Activated CD4-positive, alpha-beta T cell treated with anti-CD3 and anti-CD28 coated beads, Interleukin-10, Interleukin-2, amounts not matched to agents 100 ng/mL and 50 ng/mL, durations not matched to agents 16 hours and 8 hours (primary cell): ENCODE measurements around the gene STX7.
"Not testable (repeated sequence)": the region's sequence is repeated elsewhere in the genome, so short reads cannot be mapped to it uniquely, and the experiment has no call there.

Source experiments
- DNase-seq: peaks from one replicate; pipeline ENCODE4 v3.0.0-alpha.2; 2020

The STX7 gene, protein sequence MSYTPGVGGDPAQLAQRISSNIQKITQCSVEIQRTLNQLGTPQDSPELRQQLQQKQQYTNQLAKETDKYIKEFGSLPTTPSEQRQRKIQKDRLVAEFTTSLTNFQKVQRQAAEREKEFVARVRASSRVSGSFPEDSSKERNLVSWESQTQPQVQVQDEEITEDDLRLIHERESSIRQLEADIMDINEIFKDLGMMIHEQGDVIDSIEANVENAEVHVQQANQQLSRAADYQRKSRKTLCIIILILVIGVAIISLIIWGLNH

GRCh38 chr6:132512638-132513632 lies at the start of gene STX7:
STX7 (minus strand) TSS chr6:132513116; CDS start chr6:132503530, 9,586 bp downstream.
- DNase-seq, result peak; percentile 93

- not testable (repeated sequence) for DNase-seq
Observed at GRCh38 chr6:132560087-132560486, 47.2 kb upstream of the STX7 start.

DNA sequence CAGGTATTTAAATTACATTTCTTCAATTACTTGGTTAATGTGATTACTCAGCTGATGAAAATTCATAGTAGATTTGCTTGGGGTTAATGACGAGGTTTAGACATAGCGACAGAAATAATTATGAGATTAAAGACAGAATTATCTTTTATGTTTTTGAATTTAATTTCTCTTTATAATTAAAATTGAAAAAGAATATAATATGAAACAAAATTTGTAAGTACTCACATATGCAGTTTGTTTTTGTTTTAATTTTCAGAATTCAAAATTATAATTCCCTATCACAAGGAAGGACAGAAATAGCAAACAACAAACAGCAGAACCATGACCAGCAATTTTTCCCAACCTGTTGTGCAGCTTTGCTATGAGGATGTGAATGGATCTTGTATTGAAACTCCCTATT lies 39.5 kb upstream of the STX7 start, which contains the start of gene TAAR8:
TSS of gene TAAR8 (plus strand) at position 301 of the 400 bp plus-strand sequence. CDS start at position 322, 21 bp downstream.
- DNase-seq, result no peak

DNA sequence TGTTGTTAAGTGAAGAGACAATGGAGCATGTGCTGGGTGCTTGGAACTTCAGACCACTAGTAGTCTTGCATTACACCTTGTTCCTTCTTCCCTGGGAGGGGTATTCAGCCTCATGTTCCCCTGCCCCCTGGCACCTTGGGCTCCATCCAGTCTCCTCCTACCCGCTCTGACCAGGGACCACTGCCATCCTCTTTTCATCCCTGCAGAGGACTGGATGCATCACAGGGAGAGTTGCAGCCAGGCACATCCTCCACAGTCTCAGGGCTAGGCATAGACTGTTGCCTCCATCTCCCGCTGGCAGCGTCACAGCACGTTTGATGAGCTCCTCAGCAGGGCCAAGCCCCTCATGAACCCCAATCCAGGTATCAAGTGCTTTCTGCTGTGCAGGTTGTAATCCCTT lies 38.3 kb upstream of the STX7 start:
- no peak for DNase-seq

DNA sequence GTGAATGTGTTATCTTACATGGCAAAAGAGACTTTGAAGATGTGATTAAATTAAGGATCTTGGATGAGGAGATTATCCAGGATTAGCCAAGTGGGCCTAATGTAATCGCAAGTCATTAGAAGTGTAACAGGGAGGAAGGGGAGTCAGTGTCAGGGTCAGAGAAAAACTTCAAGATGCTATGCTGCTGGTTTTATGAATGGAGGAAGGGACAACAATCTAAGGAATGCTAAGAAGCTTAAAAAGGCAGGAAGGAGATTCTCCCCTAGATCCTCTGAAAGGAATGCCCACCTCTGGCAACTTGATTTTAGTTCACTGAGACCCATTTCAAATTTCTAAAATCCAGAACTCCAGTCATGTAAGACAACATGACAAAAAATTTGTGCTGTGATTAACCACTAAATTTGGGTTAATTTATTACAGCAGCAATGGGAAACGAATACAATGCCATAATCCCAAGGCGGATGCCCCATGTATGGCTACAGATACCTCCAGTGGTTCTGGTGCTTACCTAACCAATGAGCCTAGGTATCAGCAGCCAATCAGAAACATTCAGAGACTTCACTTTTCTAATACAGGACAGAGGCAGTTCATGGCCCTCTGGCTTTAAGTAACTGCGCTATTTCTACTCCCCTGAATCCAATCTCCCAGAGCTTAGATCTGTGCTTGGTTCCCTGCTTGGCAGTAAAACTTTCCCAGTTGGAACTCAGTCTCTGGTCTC lies 36.0 kb upstream of the STX7 start:
- no peak for DNase-seq

- DNase-seq, result no peak
Observed at GRCh38 chr6:132544826-132545225, 31.9 kb upstream of the STX7 start.

DNA sequence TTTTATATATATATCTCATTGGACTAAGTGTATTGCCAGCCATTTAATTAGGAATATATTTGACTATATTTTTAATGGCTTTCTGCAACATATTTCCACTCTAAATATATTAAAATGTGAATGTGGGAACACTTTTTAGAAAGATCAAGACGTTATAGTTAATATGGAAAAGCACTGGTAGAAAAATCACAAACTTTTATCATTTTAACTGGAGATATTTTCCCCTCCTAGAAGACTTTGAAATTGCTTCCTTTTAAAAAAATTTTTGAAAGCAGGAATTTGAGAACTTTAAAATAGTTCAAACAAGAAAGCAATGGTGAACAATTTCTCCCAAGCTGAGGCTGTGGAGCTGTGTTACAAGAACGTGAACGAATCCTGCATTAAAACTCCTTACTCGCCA lies 25.1 kb upstream of the STX7 start, which contains the start of gene TAAR9:
TSS of gene TAAR9 (plus strand) at position 301 of the 400 bp plus-strand sequence. CDS start at position 314, 13 bp downstream.
- DNase-seq, result no peak

DNA sequence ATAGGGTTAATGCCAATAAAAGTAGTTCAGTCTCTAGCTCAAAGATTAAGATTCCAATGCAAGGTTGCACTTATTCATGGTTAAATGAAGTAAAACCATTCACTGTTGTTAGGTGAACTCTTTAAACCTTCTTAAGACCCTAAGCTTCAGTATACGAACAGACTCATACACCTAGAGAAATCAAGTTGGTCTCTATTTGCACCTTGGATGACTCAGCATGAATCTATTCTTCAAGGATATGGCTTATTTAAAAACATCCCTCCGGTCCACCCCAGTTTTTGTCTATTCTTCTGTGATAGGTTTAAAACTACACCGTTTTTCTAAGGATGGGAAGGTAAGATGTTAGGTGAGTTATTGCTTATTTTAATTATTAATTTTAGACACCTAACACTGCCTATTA lies 24.2 kb upstream of the STX7 start:
- no peak for DNase-seq

GRCh38 chr6:132534546-132534945 lies 21.6 kb upstream of the STX7 start:
- not testable (repeated sequence) for DNase-seq

GRCh38 chr6:132530293-132530974 lies 17.5 kb upstream of the STX7 start:
- peak; percentile 74 for DNase-seq

DNA sequence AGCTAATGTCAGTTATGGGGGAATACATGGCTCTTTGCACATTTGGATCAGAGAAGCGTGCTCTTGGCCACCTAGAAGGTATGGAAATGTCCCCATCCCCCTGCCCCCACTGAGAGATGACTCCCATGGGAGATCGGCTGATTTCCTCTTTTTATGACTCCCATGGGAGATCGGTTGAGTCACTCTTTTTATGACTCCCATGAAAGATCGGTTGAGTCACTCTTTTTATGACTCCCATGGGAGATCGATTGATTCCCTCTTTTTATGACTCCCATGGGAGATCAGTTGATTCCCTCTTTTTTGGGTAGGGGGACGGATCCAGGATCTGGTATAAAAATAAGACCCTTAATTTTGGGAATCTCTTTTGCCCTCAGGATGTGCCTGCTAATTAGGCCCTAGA lies 14.9 kb upstream of the STX7 start:
- DNase-seq, result no peak

GRCh38 chr6:132526461-132526860 lies 13.5 kb upstream of the STX7 start:
- no peak for DNase-seq

DNA sequence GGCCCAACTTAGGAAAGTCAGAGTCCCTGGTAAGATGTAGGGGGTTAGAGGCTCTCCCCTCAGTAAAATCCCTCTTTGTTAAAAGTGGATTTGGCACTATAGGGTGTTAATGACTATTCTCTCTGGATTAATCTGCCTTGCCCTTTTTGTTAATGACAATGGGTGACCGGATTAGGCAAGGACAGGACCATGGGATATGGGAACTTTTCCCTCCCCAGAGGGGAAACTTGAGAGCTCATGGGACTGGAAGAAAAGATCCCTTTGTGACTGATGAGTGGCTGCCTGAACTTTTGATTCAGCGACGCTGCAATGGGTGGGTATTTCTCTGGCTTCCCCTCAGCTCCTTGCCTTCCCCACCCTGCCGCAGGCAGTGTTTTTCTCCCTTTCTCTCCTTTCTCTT lies 12.9 kb upstream of the STX7 start:
- no peak for DNase-seq

DNA sequence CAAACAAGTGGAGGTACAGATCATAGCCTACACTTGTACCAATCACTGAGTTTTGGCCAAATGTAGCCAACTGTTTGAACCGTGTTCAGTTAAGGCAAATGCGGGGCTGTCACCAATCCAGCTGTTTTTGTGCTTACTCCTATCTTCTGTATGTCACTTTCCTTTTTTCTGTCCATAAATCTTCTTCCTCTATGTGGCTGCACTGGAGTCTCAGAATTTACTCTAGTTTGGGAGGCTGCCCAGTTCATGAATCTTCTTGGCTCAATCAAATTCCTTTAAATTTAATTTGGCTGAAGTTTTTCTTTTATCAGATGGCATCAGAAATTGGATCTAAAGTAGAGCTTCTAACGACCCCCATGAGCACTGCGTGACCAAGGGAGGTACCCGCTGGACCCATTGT lies 11.7 kb upstream of the STX7 start:
- DNase-seq, result no peak

- no peak for DNase-seq
Observed at GRCh38 chr6:132520953-132521352, 8.0 kb upstream of the STX7 start.

DNA sequence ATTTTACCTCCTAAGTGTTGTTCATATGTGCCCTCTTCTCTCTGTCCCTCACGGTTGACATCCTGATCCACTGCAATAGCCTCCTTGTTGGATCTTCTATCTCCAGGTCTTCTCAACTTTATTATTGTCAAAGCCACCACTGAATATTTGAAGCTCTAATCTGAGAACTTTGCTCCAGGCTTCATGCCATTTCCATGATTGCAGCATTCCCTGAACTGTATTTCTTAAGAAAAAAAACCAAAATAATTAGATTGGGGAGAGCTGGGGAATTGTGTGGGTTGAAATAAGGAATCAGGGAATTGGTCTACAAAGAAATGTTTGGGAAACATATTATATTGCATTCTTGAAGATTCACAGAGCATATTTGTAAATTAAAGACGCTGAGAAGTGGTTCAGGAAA lies 2.5 kb upstream of the STX7 start:
- DNase-seq, result no peak

- no peak for DNase-seq
Observed at GRCh38 chr6:132513831-132514545, 1.1 kb upstream of the STX7 start.

DNA sequence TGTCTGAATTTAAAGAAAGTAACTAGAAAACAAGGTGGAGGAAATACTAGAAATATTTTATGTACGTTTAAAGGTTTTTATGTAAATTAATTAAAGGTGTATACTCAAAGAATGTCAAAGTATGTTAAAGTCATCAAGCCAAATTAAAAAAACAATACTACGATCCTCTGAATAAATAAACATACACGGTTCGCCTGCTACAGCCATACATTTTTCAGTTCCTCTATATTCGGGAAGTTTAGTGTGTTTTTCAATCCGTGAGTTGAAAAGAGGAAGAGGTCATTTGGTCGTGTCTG lies 626 bp downstream of the STX7 start:
- no peak for DNase-seq

DNA sequence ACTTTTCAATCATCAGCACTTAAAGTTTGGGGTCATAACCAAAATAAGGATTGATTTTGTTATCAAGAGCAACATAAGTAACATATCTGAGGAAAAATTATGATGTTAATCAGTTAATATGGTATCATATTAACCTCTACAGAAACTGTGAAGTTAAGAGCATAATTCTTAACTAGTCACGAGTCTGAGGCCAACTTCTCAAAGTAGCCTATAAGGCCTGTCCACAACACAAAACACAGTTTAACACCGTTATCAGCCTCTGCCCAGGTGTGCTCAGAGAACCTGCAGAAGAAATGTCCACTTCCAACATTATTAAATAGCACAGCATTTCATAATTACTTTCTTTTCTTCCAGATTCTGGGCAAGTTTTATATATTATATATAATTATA lies 1.1 kb downstream of the STX7 start:
- DNase-seq, result no peak

GRCh38 chr6:132511210-132511830 lies 1.6 kb downstream of the STX7 start:
- DNase-seq, result no peak
